ENCODE results near the gene PRAC1.
A peak's percentile ranks its signal among the peaks of the same experiment; 100 is the strongest.

Gene PRAC1

DNA sequence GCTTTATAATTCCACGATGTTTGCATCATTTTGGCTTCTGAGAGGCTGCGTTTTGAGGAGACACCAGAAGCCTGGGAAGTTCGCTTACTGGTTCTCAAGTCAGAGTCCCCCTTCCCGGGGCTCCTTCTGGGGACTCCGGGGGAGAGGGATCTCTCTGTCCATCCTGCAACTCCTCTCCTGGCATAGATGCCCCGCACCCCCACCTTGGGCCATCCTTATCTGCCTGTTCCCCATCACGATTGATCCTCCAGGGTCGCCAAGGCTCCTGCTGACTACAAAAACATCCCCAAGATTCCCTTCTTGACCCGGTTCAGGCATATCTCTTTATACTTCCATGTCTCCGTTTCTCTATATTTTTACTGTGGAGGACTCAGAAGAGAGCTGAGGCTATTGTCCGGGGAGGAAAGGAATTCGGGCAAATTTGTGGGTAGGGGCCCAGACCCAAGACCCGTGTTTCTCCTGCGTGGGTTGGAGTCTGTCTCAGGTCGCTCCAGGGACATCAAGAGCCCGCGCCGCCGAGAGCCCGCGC, 24.7 kb upstream of the PRAC1 start:
- no peak for DNase-seq

DNA sequence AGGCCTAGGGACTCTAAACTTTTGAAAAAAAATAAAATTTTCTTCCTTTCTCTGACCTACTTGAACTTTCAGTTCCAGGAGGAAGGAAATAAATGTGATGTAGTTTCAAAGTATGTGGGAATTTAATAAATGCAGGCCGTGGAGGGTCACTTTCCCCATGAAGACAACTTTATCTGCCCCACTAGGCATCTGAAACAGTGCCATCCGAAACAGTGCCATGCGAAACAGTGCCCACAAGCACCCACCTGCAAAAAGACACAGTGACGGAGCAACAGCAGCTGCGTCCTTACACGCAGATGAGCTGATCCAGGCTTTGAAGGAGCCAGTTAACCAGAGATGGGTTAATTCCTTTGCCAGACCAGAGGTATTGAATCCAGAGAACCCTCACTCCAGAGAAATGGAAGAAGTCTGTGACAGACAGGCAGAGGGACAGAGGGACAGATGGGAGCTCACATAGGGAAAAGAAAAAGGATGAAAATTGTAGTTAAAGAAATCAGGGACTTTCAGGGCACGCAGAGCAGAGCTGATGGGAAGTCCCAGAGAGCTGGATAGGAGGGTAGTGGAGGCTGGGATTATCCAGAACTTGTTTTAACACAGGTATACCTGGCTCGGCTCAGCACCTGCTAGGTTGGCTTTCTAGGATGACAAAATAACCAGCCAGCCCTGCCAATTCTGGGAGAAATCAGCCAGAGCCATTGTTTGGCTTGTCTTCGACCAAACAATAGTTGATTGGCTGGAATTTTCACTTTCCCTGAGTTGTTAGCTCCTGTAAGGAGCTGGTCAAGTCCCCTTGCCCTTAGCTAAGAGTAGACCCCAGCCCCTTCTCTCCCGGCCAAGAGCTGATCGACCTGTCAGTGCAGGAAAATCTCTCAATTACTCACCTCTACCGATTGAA, 23.3 kb upstream of the PRAC1 start:
- no peak for DNase-seq

DNA sequence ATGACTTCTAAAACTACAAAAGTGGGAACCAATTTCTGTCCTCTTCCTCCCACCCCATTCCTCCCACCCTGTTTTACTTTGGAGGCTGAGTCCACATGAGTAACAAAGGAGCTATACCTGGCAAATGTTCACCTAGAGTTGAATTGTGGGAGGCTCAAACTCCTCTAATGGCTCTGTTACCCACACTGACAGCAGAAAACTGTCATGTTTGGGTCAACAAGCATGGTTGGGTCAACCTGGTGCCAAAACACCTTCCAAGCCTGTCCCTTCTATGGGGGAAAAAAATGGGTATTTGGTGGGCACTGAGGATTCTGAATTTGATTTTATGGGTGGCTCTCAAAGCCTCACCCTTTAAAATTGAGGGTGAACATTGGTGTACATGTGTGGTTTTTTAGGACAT, 18.2 kb upstream of the PRAC1 start:
- DNase-seq: no peak

DNA sequence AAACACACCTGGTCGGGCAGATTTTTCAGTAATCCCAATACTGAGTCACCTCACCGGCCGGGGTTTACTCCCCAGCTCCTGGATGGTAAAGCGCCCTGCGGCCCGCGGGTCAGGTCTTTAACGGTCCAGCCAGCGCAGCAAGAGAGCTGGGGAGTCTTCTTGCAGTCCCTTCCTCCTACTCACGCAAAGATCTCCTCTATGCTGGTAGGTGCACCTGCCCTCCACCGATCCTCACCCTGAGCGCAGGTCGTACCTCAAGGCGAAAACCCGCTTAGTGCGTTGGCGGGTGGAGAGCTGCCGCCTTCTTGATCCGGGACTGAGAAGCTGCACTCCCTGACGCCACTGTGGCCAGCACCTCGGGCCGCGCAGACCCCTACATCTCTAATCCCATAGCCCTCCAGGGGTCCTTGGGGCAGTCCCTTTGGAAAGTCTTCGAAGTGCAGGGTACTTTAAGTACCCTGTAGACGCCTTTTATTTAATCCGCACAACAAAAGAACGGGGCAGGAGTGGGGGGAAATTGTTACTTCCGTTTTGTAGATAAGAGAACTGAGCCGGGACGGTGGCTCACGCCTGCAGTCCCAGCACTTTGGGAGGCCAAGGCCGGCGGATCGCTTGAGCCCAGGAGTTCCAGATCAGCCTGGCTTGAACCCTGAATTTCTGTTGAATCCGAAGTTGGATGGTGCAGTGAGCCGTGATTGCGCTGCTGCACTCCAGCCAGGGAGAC, 16.6 kb upstream of the PRAC1 start:
- DNase-seq: no peak

DNA sequence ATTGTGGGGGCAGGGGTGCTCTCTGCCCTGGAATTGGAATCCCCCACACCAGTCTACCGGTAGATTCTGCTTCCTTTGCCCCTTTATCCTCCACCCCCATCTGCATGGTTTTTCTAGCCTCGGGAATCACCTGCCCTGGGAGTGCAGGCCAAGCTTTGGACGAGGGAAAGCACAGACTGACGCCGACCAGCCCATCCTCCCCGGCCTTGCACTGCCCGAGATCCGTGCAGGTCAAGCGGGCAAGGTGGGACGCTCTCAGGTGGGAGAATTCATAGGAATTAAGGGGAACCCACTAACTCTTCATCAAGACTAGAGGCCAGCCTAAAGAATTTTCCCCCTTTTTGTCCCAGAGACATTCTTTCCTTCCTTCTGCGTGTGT, 16.1 kb upstream of the PRAC1 start:
- no peak for DNase-seq

DNA sequence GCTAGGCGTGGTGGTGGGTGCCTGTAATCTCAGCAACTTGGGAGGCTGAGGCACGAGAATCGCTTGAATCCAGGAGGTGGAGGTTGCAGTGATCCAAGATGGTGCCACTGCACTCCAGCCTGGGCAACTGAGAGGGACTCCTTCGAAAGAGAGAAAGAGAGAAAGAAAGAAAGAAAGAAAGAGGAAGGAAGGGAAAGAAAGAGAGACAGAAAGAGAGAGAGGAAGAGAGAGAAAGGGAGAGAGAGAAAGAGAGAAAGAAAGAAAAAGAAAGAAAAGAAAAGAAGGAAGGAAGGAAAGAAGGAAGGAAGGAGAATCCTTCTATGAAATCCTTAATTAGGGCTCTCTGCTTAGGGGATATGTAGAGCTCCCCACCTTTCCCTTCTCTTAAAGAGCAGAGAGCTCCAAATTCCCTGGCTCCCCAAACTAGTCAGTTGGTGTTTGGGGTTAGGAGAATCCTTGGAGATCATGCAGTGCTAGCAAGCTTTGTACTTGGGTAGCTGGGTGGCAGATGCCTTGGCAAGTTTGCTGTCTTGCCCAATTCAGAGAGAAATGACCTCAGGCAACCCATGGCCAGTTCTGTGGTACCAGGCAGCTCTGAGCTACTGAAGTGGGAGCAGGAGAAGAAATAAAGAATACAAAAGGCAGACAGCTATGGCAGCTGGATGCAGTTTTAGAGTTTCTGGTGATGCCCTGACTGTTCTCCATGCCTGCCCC, 15.2 kb upstream of the PRAC1 start:
- no peak for DNase-seq

DNA sequence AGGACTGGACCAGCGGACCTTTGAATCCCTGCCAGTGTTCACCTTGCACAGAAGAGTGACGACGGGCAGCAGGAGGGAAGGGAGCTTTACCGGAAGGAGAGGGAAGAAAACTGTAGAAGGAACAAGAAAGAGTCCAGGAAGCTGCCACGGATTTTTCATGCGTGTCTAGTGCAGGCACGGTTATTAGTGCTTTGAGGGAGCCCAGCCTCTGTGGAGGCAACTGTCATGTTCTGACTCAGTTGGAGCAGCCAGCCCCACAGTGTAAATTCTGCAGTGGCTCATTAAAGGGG, 12.7 kb upstream of the PRAC1 start:
- no peak for DNase-seq

DNA sequence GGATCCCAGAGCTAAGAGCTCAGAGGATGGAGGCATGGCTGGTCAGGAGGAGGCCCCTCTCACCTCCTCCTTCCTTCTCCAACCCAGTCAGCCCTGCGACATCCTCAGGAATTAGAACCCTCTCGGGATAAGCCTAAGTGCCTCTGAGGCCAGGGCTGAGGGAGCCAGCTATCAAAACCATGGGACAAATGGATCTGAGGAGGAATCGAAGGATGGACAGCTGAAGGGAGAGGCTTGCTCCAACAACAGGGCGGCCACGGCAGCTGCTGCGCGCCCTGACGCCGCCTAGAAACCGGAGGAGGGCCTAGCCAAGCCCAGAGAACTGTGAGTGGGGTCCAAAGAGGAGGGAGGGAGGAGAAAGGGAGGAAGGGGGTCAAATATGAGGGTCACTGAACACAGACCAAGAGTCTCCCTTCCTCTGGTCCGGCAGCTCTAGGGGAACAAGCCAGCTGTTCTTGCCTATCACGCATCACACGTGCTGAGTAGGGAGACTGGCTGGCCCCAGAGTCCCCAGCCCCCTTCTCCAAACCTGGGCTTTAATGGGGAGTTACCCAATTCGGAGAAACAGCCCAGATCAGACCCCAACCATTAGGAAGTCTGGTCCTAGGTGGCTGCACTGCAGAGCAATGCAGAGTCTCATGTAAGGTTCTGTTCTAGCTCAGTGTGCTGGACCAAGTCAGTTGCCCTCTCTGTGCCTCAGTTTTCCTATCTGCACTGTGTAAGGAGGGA, 12.2 kb upstream of the PRAC1 start:
- DNase-seq: no peak

DNA sequence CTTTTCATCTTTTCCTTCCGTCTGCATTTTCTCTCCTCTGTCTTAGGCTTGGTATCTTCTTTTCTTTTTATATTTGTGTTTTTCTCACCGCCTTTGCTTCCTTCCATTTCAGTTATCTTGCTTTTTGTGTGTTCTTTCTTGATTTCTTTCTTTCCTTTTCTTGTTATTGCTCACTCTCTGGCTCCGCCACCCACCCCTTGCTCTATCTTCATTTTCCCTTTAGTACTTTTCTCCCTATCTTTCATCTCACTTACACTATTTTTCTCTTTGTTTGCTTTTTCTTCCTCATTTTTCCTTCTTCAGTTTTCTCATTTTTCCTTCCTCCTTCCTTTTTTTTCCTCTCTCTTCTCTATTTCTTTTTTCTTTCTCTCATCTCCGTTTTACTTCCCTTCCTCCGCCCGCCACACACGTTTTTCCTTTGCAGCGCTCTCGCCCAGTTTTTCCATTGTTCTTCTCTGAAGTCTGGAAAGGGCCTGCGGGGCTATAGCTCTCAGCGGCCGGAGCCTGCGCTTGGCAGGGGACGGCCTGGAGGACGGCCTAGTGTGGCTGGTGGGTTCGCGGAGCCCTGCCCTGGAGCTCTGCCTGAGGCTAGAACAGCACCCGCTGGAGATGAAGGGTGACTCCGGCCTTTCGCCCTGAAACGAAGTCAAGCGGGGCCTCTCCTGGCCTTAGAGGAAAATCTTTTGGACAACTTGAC, 11.5 kb upstream of the PRAC1 start:
- DNase-seq: no peak

DNA sequence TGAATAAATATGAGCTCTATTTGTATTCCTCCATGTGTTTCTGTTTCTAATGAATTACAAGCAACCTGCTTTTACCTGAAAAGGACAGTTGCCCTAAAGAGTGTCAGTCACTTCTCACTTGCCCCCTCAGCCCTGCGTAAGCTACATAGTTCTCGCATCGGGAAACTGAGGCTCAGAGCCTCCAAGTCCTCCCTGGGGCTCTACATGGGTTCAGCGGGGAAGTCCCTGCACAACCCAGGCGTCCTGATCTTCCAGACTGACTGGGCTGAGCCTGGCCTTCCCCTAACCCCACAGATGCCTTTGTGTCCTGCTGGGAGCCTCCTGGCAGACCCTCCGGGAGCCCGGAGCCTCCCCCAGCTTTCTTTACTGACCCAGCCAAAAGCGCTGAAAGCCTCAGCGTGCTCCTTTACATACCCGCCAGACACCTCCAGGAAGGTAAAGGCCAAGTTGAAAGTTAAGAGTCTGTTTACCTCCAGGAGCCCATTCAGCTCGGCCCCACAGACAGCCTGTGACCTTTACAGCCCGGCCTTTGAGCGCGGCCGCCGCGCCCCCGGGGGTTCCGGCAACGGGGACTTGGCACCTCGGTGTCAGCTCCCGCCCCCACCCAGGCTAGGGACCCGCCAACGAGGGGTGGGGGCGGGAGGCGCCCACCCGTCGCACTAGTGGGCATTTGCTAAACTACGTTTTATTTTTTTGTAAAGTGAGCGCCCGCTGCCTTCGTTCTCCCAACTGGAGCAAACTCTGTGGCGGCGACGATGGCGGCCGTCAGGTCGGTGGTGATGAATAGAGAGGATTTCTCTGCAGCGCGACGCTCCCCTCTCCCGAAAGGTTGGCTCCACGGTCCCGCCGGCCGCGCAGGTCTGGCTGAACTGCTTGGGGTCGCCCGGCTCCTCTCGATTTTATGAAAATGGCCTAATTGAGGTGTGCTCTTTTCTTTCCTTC, 10.6 kb upstream of the PRAC1 start:
- no peak for DNase-seq

DNA sequence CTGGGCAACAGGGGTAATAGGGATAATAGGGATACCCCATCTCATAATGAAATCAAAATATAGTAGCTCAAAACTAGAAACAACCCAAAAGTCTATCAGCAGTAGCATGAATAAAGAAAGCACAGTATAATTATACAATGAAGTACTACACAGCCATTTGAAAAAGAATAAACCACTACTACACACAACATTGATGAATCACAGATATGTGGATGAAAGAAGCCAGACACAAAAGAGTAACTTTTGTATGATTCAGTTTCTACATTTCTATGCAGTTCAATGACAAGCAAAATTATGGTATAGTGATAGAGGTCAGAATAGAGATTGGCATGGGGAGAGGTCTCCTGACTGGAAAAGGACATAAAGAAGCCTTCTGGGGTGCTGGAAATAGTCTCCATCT, 9.0 kb upstream of the PRAC1 start:
- DNase-seq: no peak

DNA sequence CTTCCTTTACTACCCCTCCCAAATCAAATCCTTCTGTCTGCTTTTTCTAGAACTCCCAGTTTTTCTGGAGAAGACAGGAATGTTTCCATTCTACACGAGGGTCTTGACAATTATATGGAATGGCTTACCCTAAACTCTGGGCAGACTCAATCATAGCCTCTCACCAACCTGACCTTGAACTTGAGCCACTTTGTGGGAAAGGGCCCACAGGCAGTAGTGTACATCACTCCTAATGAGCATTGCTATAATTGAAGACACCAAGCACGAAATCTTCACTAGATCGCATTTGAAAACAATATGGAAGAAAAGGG, 7.9 kb upstream of the PRAC1 start:
- DNase-seq: no peak

DNA sequence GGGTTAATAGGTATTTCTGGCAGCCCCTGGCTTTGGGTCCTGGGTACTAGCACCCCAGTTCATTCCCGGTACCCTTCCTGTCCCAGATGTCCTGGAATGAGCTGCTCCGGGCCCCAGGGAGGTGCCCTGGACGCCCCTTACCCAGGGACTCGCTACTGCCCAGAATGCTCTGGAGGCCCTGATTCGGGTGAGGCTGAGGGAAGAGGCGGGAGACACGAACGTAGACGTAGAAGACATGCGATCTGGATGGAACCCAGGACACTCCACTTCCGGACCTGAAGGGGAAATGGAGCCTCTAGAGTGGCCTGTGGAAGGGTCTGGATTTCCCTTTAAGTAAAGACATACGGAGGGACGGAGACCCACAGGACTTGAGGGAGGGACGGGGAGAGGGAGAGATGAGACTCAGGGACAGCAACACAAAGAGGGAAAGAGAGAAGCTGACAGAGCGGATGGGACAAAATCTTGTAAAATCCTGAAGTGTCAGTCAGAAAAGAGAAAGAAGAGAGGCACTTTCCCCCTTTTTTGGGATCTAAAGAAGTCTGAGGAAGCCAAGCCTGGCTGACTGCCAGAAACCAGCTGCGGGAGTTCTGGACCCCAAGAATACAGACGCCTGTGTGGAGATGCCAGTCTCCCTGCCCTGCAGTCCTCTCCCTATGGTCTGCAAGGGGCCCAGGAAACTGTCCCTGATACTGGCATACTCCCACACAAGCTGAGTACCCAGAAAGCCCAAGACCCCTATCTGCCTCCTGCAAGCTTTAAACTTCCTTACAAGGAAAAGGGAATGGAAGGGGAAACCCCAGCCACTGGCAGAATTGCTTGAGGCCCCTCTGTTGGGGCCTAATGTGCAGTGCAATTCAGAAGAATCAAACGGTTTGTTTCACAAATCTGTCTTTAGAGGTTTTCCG, 7.3 kb upstream of the PRAC1 start:
- no peak for DNase-seq

DNA sequence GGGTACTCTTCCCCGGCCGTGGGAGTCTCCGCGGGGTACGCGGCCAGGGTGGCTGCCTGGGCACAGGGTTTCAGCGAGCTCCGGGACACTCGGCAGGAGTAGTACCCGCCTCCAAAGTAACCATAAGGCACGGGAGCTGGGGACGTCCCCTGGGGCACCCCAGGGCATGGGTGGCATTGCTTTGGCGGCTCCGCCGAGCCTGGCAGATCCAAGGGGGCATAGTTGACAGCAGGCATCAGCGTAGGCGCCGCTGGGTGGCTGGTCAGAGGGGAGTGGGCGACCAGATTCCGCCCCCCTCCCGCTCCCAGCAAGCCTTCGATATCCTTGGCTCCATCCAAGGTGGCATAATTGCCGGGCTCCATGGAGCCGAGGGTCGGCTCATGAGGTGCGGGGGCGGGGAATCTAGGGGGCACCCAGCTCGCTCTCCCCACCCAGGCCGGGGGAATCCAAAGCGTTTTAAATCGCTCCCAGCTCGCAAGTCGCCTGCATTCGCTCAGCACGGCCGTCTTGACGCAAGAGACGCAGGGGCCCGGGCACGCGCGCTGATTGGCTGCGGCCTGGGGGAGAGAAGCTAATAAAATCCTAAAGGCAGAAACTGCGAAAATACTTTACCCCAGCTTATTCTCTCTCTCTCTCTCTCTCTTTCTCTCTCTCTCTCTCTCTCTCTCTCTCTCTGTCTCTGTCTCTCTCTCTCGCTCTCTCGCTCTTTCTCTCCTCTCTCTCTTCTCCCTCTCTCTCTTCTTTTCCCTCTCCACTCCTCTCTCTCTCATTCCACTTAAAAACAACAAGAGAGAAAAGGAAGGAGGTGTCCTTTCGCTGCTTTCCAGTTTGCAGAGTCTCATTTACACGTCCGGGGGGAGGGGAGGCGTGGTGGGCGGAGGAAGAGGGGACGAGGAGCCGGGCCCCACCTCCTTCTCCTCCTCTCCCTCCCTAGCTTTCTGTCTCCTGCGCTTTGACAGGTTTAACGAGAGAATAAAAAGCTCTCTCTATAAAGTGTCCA, 6.2 kb upstream of the PRAC1 start, which contains the start of gene HOXB13:
Gene HOXB13, minus strand, starts transcription at position 519 of the 1,000 bp plus-strand sequence. Its CDS starts 157 bp downstream, at position 362.
- peak; percentile 23 to 63 for DNase-seq

DNA sequence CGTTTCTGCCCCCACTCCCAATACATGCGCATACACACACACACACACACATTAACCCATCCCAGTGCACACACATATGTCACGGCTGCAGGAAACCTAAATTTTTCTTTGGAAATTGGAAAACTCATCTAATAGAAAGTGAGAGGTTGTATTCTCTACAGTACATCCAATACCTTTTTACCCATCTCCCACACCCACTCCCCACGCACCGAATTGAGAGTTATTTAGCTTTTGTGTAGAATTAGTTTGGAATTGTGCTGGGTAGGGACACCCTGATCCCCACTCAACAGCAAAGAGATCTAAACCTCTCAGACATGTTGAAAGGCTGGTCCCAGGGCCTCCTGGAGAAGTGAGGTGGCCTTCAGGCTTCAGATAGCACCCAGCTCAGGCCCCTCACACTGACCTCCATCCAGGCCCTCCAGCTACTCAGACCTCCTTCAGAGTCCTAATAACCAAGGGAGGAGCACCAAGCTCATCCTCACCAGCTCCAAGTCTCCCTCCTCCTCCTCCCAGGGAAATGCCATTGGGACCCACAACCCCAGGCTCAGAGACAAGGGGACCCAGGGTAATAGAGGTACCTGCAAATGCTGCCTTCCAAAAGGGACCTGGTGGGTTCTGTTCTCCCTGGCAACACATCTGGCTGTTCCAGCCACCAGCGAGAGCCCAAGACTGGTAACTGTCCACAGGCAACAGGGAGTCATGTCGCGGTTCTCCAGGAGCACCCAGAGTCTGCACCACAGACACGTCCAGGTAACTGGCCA, 5.3 kb upstream of the PRAC1 start:
- DNase-seq: no peak

DNA sequence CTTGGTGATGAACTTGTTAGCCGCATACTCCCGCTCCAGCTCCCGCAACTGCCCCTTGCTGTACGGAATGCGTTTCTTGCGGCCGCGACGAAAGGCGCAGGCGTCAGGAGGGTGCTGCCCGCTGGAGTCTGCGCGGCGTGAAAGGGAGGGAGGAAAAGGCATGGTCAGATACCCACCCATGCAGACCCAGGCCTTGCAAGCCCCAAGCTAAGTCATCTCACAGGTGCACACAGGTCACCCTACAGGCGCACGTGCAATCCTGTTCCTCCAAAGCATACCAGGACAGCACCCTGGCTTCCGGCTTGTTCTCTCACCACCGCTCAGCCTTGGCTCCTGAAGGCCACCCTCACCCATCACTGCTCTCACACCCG, 4.6 kb upstream of the PRAC1 start:
- no peak for DNase-seq

DNA sequence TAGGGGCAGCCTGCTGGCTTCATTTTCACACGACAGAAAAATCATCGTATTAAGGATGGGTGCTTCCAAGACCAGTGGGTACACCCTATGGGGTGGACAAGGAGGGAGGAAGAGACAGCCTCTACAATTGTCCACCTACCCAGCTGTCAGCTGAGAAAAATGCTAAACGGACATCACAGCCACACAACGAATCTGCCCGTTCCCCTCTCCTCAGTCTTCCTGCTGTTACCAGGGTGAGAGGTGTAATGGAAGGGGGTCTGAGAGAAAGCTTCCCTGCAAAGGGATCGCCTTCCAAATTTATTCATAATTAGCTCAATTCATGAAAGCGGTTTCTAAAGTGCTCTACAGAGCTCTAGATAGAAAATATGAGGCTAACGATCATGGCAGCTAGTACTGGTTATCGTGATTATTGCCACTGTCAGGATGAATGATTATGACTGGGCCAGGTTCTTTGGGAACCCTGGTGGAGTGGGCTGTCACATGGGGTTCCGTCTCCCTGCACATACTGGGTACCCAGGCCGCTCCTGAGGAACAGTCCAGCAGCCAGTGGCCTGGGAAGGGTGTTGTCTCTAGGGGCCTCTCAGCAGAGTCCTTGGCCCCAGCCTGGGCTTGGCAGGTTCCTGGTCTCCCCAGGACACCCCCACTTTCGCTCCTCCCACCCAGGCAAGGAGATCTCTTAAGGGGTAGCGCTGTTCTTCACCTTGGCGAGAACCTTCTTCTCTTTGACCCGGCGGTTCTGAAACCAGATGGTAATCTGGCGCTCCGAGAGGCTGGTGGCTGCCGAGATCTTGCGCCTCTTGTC, 4.0 kb upstream of the PRAC1 start:
- DNase-seq: no peak

Measured in NCI-H1930 (cell line).